ENCODE results near the gene VSIG10.

- TF ChIP-seq CTCF (IDR thresholded peaks at IDR 0.05; ENCODE audit: low read depth, low read length) (no peak), EZH2phosphoT487 (IDR thresholded peaks at IDR 0.05; ENCODE audit: low read depth) (no peak)
Measured at GRCh38 chr12:118122264-118122663, 18.5 kb upstream of the VSIG10 start.

Data from OCI-LY3 (cell line).